Measurements from ENCODE around the gene GPR63. TPM values are rescaled to one million over a fixed set of nuclear protein-coding genes. Genes with fewer than 3 reads are reported as not detected.
A peak's percentile ranks its signal among the peaks of the same experiment; 100 is the strongest.

The GPR63 gene
- total and polyA plus RNA-seq, 2 of the 4 experiments (the other 2 are of a cell fraction): 0.36 to 0.44 TPM

DNA sequence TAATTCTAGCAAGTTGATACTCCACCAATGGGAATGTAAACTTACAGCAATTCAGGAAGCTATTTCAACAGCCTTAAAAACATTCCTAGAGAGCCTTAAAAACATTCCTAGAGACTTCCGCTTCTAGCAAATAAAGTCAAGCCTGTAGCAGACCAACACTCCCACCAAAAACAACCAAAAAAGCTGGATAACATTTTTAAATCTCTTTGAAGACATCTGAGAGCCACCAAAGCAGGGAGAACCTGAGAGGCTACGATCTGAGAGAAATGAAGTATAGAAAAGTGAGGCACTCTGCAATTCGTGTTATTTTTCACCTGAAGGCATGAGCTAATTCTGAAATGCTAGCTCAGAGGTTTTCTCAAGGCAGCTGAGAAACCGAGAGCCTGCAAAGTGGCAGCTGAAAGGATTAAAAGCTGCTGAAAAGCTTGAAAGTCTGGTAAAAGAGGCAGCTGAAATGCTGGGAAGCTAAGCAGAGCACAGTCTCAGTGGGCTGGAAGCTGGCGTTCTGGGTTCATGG, 20.9 kb downstream of the GPR63 start:
- Histone ChIP-seq H3K14ac (replicated peaks; ENCODE audit: low read depth, low read length) (0 out of 2 replicates have a peak overlapping the region, but pooled peaks have one; percentile 19), H2AK9ac (replicated peaks; ENCODE audit: low read depth, low read length, poor library complexity) (no peak overlapping the region), H3K56ac (ENCODE audit: extremely low read depth, insufficient read depth, low read length) (peak overlapping the region; percentile 48; the same call in 1 of the 2 replicates), H3K27ac (ENCODE audit: insufficient read depth, low read length) (peak overlapping the region; percentile 41; the same call in 1 of the 2 replicates), H3K4ac (ENCODE audit: low read depth, low read length) (peak overlapping the region; percentile 78), H3K79me1 (ENCODE audit: low read depth in 1 of 2, low read length in 2 of 2) (peaks cover 0 to 4% of the 10 kb centered on the region in 2 experiments; a peak in 2 of 4 replicates), H4K5ac (ENCODE audit: low read depth, low read length) (peak overlapping the region; percentile 52; the same call in 1 of the 2 replicates), H3K36me3 (ENCODE audit: control insufficient read depth, insufficient read depth, low read length) (no peaks in the 10 kb centered on the region), H3K23ac (ENCODE audit: low read depth, low read length) (no peak overlapping the region), H2AFZ (replicated peaks; ENCODE audit: low read length, poor library complexity) (no peak overlapping the region), H3K9me1 (ENCODE audit: insufficient read depth, low read length) (no peaks in the 10 kb centered on the region; the same call in 1 of the 2 replicates), H2BK20ac (ENCODE audit: low read depth, low read length) (peak overlapping the region; percentile 24; the same call in 1 of the 2 replicates), H4K8ac (ENCODE audit: low read depth in 2 of 2, low read length in 2 of 2) (peak overlapping the region; percentile 62 to 80; a peak in 1 of 4 replicates), H2BK120ac (ENCODE audit: low read depth, low read length) (peak overlapping the region; percentile 59), H3K4me2 (ENCODE audit: low read depth, low read length) (peak overlapping the region; percentile 85), H3K4me3 (ENCODE audit: insufficient read depth, low read depth, low read length) (no peak overlapping the region), H2AK5ac (ENCODE audit: low read depth, low read length) (no peak overlapping the region), H3K9ac (ENCODE audit: low read depth, low read length) (peak overlapping the region; percentile 66), H2BK5ac (ENCODE audit: low read depth, low read length, poor library complexity, severe bottlenecking) (peak overlapping the region; percentile 80), H3K4me1 (ENCODE audit: control insufficient read depth, insufficient read depth, low read length) (peaks cover 6% of the 10 kb centered on the region), H3K18ac (ENCODE audit: low read depth, low read length) (peak overlapping the region; percentile 89; the same call in 1 of the 2 replicates), H3K27me3 (ENCODE audit: control insufficient read depth, insufficient read depth, low read length) (no peaks in the 10 kb centered on the region), H2BK15ac (ENCODE audit: low read depth, low read length) (no peak overlapping the region), H4K91ac (ENCODE audit: insufficient read depth, low read depth, low read length) (peak overlapping the region; percentile 87; the same call in 1 of the 2 replicates), H3K9me3 (ENCODE audit: control insufficient read depth, insufficient read depth, low read length) (no peaks in the 10 kb centered on the region), H4K20me1 (ENCODE audit: insufficient read depth, low read length) (no peaks in the 10 kb centered on the region)
- POLR2A ChIA-PET (ENCODE audit: unreplicated experiment): no interaction called here
- CTCF ChIA-PET: interaction anchor here (0.6 to 1.0 kb wide), 3 partner anchors 20 to 1042 kb away, joined by 3 read pairs; no protein-coding TSS in a partner anchor
- peak; percentile 48 for DNase-seq
- in situ Hi-C loops (cut with MboI; ENCODE audit: low sequenced_read_pairs) (no loop called here), dilution Hi-C loops (cut with HindIII; ENCODE audit: low sequenced_read_pairs, unreplicated experiment) (no loop called here), intact Hi-C loops (cut with micrococcal nuclease) (loop anchor here (2.0 kb wide), 1 partner anchor 20 kb away; the partner anchor contains the start of gene GPR63)
- TF ChIP-seq MAZ (IDR thresholded peaks at IDR 0.05; ENCODE audit: borderline replicate concordance, low read depth, low read length) (no peak), CTCF (conservative IDR thresholded peaks at IDR 0.05; ENCODE audit: low read depth, low read length) (no peak), RCOR1 (IDR thresholded peaks at IDR 0.05; ENCODE audit: insufficient replicate concordance, low read length) (no peak), CEBPB (IDR thresholded peaks at IDR 0.05; ENCODE audit: low read depth, low read length) (no peak)
- TF ChIP-seq, protein P1, sequence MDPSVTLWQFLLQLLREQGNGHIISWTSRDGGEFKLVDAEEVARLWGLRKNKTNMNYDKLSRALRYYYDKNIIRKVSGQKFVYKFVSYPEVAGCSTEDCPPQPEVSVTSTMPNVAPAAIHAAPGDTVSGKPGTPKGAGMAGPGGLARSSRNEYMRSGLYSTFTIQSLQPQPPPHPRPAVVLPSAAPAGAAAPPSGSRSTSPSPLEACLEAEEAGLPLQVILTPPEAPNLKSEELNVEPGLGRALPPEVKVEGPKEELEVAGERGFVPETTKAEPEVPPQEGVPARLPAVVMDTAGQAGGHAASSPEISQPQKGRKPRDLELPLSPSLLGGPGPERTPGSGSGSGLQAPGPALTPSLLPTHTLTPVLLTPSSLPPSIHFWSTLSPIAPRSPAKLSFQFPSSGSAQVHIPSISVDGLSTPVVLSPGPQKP (IDR thresholded peaks at IDR 0.05; ENCODE audit: borderline replicate concordance, low read depth, low read length): no peak
- ATAC-seq (ENCODE audit: low read depth): peak; percentile 74
- BruUV-seq (replicated peaks): no TSS peak
- 0% methylated on average over 2 of the region's 5 CpGs; no CpG with 5 or more reads in 1 of the 2 experiments for WGBS, 2 experiments (ENCODE audit: extremely low coverage in 2 of 2, insufficient read length in 1 of 2)
